Heart left ventricle (tissue), 16 donors: ENCODE measurements around the gene ARPC5L. TPM values are rescaled to one million over a fixed set of nuclear protein-coding genes. Genes with fewer than 3 reads are reported as not detected.

Experiments
- ATAC-seq, 4 donors: fragments of 200-7000 bp; cut with Tn5 transposase; one replicate each; pipeline ENCODE4 v1.9.1; 2020 to 2022; ENCODE audit warnings: moderate library complexity in 4 of 4, mild to moderate bottlenecking in 3 of 4, moderate number of reproducible peaks in 1 of 4
- DNase-seq, 5 donors: peaks; one replicate each; pipeline ENCODE4 v3.0.0-alpha.2; 2020
- H3K27ac ChIP-seq, 12 donors: fragments of 200-600 bp; sonication (generic) in 4 of 12; one replicate each; pipeline versions ENCODE4 v1.5.0 to v1.8.0; 2016 to 2022; ENCODE audit warnings: mild to moderate bottlenecking in 2 of 12
- H3K27me3 ChIP-seq, 9 donors: fragments of 200-600 bp; sonication (generic) in 2 of 9; one replicate each; pipeline versions ENCODE4 v1.5.1 to v1.8.0; 2016 to 2022; ENCODE audit warnings: mild to moderate bottlenecking in 3 of 9
- H3K36me3 ChIP-seq, 9 donors: fragments of 200-600 bp; sonication (generic) in 2 of 9; one replicate each; pipeline versions ENCODE4 v1.5.0 to v1.8.0; 2018 to 2022; ENCODE audit warnings: mild to moderate bottlenecking in 2 of 9
- H3K4me1 ChIP-seq, 12 donors: fragments of 200-600 bp; sonication (generic) in 4 of 12; one replicate each; pipeline versions ENCODE4 v1.5.0 to v1.8.0; 2016 to 2022; ENCODE audit warnings: mild to moderate bottlenecking in 3 of 12
- H3K4me3 ChIP-seq, 12 donors: fragments of 200-600 bp; sonication (generic) in 4 of 12; one replicate each; pipeline versions ENCODE4 v1.5.0 to v1.8.0; 2017 to 2022; ENCODE audit warnings: mild to moderate bottlenecking in 9 of 12, moderate library complexity in 4 of 12
- H3K9me3 ChIP-seq, 12 donors: fragments of 200-600 bp; sonication (generic) in 4 of 12; one replicate each; pipeline versions ENCODE4 v1.5.0 to v1.8.0; 2016 to 2022; ENCODE audit warnings: mild to moderate bottlenecking in 1 of 12
- CTCF ChIP-seq, 12 donors: fragments of 200-600 bp; sonication (generic) in 4 of 12; IDR thresholded peaks; one replicate each; pipeline versions ENCODE4 v1.5.0 to v1.8.0; 2018 to 2022; ENCODE audit warnings: antibody characterized with exemption in 12 of 12, mild to moderate bottlenecking in 5 of 12
- POLR2A ChIP-seq, 2 donors: fragments of 450-650 bp; IDR thresholded peaks; one replicate each; pipeline ENCODE4 v1.6.1; 2017; ENCODE audit warnings: antibody characterized with exemption in 2 of 2, mild to moderate bottlenecking in 2 of 2, moderate library complexity in 2 of 2
- WGBS, 4 donors: extraction: QIAGEN DNeasy Blood & Tissue Kit in 2 of 4; methylation state at CpG; one replicate each; pipeline versions ENCODE4 v1.1.5 to v1.1.7; 2013 to 2018; 5-methylcytosine and 5-hydroxymethylcytosine counted together
- intact Hi-C, 10 donors: fragments of 100-400 bp; cut with DNase I; formaldehyde crosslinking; loops; one replicate each; pipeline versions ENCODE4 v1.11.1 to v1.14.2; 2022
- polyA plus RNA-seq, 2 donors: library from polyadenylated mRNA; stranded (reverse); fragments of 200-250 nt; gene quantifications; one replicate each; pipeline ENCODE4 v1.2.3, GENCODE V29; 2013
- total RNA-seq, 9 donors: library from RNA; depleted of rRNA in 2 of 9; stranded (reverse); fragments of >200 nt in 2 of 9; fragmentation: NEBNext Ultra II Directional in 3 of 9; extraction: Animal tissue kit (Norgen Biotek cat#: 25700) in 3 of 9; gene quantifications; one replicate each; pipeline versions ENCODE4 v1.1.0 to v1.2.4, GENCODE V29; 2016 to 2023
- donor health status: ischemic (EF 13 %, LVEDD 7.1; RV severe dilation, severe dysfunction).
- donor health status: healthy with polysubstance abuse.
- donor health status: DM: no; HTN: yes; CAD: no.
- donor health status: DM: no; HTN: no; CAD: no.
- donor health status: ischemic (EF 25% LVEDD 6.9; RV normal size, moderate dysfunction).
- donor health status: ischemic (EF 25% LVEDD 5.7; RV mildly dilated, moderate dysfunction).
- donor health status: healthy.
- donor health status: DM: yes; HTN: yes; CAD: no.
- donor health status: ischemic (EF 35%, LVEDD 5.7; RV mildly dilated, moderate dysfunction).
- donor health status: nonischemic (EF 11% LVEDD 7.7; RV severe dilation, severe dysfunction).
- donor health status: DM: yes; HTN: yes; CAD: no.
- donor health status: PGD.
- donor health status: ischemic (EF 29% LVEDD 5.4; RV normal size, mild dysfunction).
- donor health status: nonischemic (EF 23%, LVEDD 6.1; RV moderate dilation, normal function).

Gene ARPC5L
- total and polyA plus RNA-seq, 11 donors, result 27.0 to 102 (median 39.7) TPM

- no peak for TF ChIP-seq CTCF (IDR thresholded peaks at IDR 0.05)
- ATAC-seq, result no peak
- intact Hi-C loops, result no loop called here
Observed at GRCh38 chr9:124885551-124885950, 23.6 kb downstream of the ARPC5L start.

GRCh38 chr9:124886461-124886860, 24.5 kb downstream of the ARPC5L start:
- TF ChIP-seq CTCF (IDR thresholded peaks at IDR 0.05) (no peak), POLR2A (IDR thresholded peaks at IDR 0.05) (no peak)
- no peaks in the 10 kb centered on the region for H3K4me1 ChIP-seq
- DNase-seq (no peak), ATAC-seq (no peak)
- H3K27ac ChIP-seq, result no peak overlapping the region
- 81 to 89% (median 86%) methylated on average over 10 of the region's 10 CpGs for WGBS, 4 donors
- peaks cover 0 to 100% (median 92%) of the 10 kb centered on the region in 9 donors for H3K36me3 ChIP-seq
- H3K27me3 ChIP-seq, result no peaks in the 10 kb centered on the region
- H3K4me3 ChIP-seq, result no peak overlapping the region
- no peaks in the 10 kb centered on the region for H3K9me3 ChIP-seq
- intact Hi-C loops, result no loop called here

More at GRCh38 chr9:124885551-124885950, 23.6 kb downstream of the ARPC5L start:
- H3K9me3 ChIP-seq, result no peaks in the 10 kb centered on the region
- H3K4me1 ChIP-seq, result no peaks in the 10 kb centered on the region
- no peak overlapping the region for H3K27ac ChIP-seq
- 93 to 96% (median 95%) methylated on average over 4 of the region's 4 CpGs for WGBS, 4 donors
- DNase-seq, result no peak
- H3K27me3 ChIP-seq, result no peaks in the 10 kb centered on the region
- peaks cover 0 to 100% (median 92%) of the 10 kb centered on the region in 9 donors for H3K36me3 ChIP-seq
- H3K4me3 ChIP-seq, result no peak overlapping the region

GRCh38 chr9:124886866-124887492, 25.0 kb downstream of the ARPC5L start:
- intact Hi-C loops, result no loop called here
- no peak for ATAC-seq

GRCh38 chr9:124887832-124888231, 25.9 kb downstream of the ARPC5L start:
- ATAC-seq (no peak), DNase-seq (no peak)
- H3K9me3 ChIP-seq, result no peaks in the 10 kb centered on the region
- H3K27me3 ChIP-seq, result no peaks in the 10 kb centered on the region
- intact Hi-C loops, result no loop called here
- no peak overlapping the region for H3K4me3 ChIP-seq
- peaks cover 0 to 100% (median 92%) of the 10 kb centered on the region in 9 donors for H3K36me3 ChIP-seq
- TF ChIP-seq POLR2A (IDR thresholded peaks at IDR 0.05), result no peak
- no peak for TF ChIP-seq CTCF (IDR thresholded peaks at IDR 0.05)
- no peaks in the 10 kb centered on the region for H3K4me1 ChIP-seq
- 83 to 92% (median 86%) methylated on average over 5 of the region's 5 CpGs for WGBS, 4 donors
- no peak overlapping the region for H3K27ac ChIP-seq

More at GRCh38 chr9:124886866-124887492, 25.0 kb downstream of the ARPC5L start:
- no peak for DNase-seq
- 82 to 89% (median 86%) methylated on average over 17 of the region's 17 CpGs for WGBS, 4 donors
- no peak for TF ChIP-seq POLR2A (IDR thresholded peaks at IDR 0.05)
- no peak for TF ChIP-seq CTCF (IDR thresholded peaks at IDR 0.05)
- no peak overlapping the region for H3K4me3 ChIP-seq
- H3K4me1 ChIP-seq, result no peaks in the 10 kb centered on the region
- no peaks in the 10 kb centered on the region for H3K9me3 ChIP-seq
- peaks cover 0 to 100% (median 92%) of the 10 kb centered on the region in 9 donors for H3K36me3 ChIP-seq
- H3K27ac ChIP-seq, result no peak overlapping the region
- H3K27me3 ChIP-seq, result no peaks in the 10 kb centered on the region
